HG03342 (cell line): ENCODE measurements around the gene SLC26A1.
"Not testable (repeated sequence)": the region's sequence is repeated elsewhere in the genome, so short reads cannot be mapped to it uniquely, and the experiment has no call there.

Source experiments
- ATAC-seq: cut with Tn5 transposase; IDR thresholded peaks from one replicate; pipeline ENCODE4 v1.9.1; 2021; ENCODE audit warnings: mild to moderate bottlenecking, moderate library complexity; ENCODE audit not compliant: unreplicated experiment

Gene SLC26A1

GRCh38 chr4:999882-1000425 is 6.8 kb upstream of the SLC26A1 start:
- no peak for ATAC-seq

- ATAC-seq = not testable (repeated sequence)
Measured at GRCh38 chr4:999240-999863, 6.1 kb upstream of the SLC26A1 start.

GRCh38 chr4:998096-998691 is 5.0 kb upstream of the SLC26A1 start:
- ATAC-seq = no peak

- no peak for ATAC-seq
Measured at GRCh38 chr4:997375-998071, 4.3 kb upstream of the SLC26A1 start.

- no peak for ATAC-seq
Measured at GRCh38 chr4:996997-997374, 3.8 kb upstream of the SLC26A1 start.

GRCh38 chr4:996030-996996 is 3.1 kb upstream of the SLC26A1 start:
- no peak for ATAC-seq

- no peak for ATAC-seq
Measured at GRCh38 chr4:995311-996026, 2.3 kb upstream of the SLC26A1 start.

- ATAC-seq = no peak
Measured at GRCh38 chr4:992297-993110, 700 bp downstream of the SLC26A1 start.

- no peak for ATAC-seq
Measured at GRCh38 chr4:991451-992296, 1.5 kb downstream of the SLC26A1 start.

- ATAC-seq = no peak
Measured at GRCh38 chr4:990746-991367, 2.3 kb downstream of the SLC26A1 start.

GRCh38 chr4:989722-990471 is 3.3 kb downstream of the SLC26A1 start:
- no peak for ATAC-seq

GRCh38 chr4:988726-989721 is 4.2 kb downstream of the SLC26A1 start:
- no peak for ATAC-seq

- no peak for ATAC-seq
Measured at GRCh38 chr4:987624-988513, 5.3 kb downstream of the SLC26A1 start.

- peak; percentile 72 for ATAC-seq
Measured at GRCh38 chr4:986879-987623, 6.2 kb downstream of the SLC26A1 start, which contains the start of gene IDUA. Gene IDUA, plus strand, starts transcription at chr4:987044. Its CDS starts 41 bp downstream, at chr4:987085.
